Hindlimb muscle (tissue), 1 donor: ENCODE data around the gene MTMR11. TPM values are rescaled to one million over a fixed set of nuclear protein-coding genes. Genes with fewer than 3 reads are reported as not detected.
"Not testable (repeated sequence)": the region's sequence is repeated elsewhere in the genome, so short reads cannot be mapped to it uniquely, and the experiment has no call there.

Source experiments
- DNase-seq: peaks from one replicate; pipeline ENCODE4 v3.0.0-alpha.2; 2013
- polyA plus RNA-seq: library from polyadenylated mRNA; unstranded; fragments of 120-200 nt; gene quantifications from one replicate; pipeline ENCODE4 v1.2.1, GENCODE V29; 2013; ENCODE audit not compliant: insufficient read length

MTMR11 gene, protein sequence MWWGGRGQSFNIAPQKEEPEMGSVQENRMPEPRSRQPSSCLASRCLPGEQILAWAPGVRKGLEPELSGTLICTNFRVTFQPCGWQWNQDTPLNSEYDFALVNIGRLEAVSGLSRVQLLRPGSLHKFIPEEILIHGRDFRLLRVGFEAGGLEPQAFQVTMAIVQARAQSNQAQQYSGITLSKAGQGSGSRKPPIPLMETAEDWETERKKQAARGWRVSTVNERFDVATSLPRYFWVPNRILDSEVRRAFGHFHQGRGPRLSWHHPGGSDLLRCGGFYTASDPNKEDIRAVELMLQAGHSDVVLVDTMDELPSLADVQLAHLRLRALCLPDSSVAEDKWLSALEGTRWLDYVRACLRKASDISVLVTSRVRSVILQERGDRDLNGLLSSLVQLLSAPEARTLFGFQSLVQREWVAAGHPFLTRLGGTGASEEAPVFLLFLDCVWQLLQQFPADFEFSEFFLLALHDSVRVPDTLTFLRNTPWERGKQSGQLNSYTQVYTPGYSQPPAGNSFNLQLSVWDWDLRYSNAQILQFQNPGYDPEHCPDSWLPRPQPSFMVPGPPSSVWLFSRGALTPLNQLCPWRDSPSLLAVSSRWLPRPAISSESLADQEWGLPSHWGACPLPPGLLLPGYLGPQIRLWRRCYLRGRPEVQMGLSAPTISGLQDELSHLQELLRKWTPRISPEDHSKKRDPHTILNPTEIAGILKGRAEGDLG
- polyA plus RNA-seq, result 10.0 TPM

GRCh38 chr1:149936170-149936991 is at the start of gene MTMR11:
MTMR11 (minus strand) TSS chr1:149936879; CDS start chr1:149936647, 232 bp downstream.
- peak; percentile 82 for DNase-seq

GRCh38 chr1:149979972-149980540 is 43.4 kb upstream of the MTMR11 start:
- no peak for DNase-seq

GRCh38 chr1:149979245-149979971 is 42.7 kb upstream of the MTMR11 start:
- DNase-seq, result no peak

- no peak for DNase-seq
These were observed 41.9 kb upstream of the MTMR11 start for GRCh38 chr1:149978547-149979023.

DNA sequence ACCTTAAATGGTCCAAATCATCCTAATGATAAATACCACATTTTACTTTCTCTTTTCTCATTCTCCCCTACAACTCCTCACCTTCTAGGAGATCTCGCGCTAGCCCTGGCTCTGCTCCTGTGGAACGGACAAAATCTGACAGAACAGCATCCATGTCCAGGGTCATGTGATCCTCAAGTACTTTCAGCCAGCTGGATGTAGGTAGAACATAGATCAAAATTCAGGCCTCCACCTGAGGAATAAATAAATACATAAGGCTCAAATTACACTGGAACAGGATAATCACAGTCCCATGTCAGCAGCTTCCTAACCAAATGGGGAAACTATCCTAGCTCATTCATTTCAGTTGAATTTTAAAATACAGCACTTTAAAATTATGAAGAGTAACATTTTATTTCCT is 40.7 kb upstream of the MTMR11 start:
- no peak for DNase-seq

- DNase-seq, result no peak
These were observed 35.9 kb upstream of the MTMR11 start for GRCh38 chr1:149972547-149972946.

GRCh38 chr1:149967646-149968045 is 31.0 kb upstream of the MTMR11 start:
- no peak for DNase-seq

GRCh38 chr1:149967041-149967440 is 30.4 kb upstream of the MTMR11 start:
- DNase-seq, result no peak

GRCh38 chr1:149966405-149966804 is 29.7 kb upstream of the MTMR11 start:
- no peak for DNase-seq

DNA sequence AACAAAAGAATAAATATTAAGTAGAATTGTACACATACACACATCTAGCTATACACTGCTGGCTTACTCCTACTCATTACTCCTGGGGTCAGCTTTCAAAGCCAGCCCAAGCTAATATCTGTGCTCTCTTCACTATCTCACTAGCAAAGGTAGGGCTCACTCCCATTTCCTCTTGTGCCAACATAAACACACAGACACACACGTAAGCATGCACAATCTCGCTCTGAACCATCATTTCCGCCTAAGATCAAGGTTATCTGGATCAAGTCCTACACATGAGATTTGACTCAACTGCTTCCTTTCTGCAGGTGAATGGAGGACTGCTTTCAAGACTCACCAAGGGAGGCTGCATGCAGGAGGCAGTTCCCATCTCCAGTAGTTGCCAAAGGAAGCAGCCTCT is 28.8 kb upstream of the MTMR11 start:
- DNase-seq, result no peak

DNA sequence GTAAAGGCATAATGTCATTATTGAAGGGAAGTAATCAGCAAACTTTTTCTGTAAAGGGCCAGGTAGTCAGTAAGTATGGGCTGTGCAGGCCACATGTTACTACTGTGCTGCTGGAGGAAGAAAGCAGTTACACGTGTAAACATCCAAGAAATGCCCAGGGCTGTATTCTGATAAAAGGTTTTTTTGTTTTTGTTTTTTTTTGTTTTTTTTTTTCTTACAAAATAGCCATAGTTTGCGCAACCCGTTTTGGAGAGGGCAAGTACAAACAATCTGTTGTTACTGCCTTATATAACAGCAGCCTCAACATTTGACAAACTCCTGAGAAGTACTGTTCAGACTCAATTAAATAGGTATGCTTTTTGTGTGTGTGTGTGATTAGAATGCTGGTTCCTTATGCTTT is 26.7 kb upstream of the MTMR11 start:
- DNase-seq, result no peak

DNA sequence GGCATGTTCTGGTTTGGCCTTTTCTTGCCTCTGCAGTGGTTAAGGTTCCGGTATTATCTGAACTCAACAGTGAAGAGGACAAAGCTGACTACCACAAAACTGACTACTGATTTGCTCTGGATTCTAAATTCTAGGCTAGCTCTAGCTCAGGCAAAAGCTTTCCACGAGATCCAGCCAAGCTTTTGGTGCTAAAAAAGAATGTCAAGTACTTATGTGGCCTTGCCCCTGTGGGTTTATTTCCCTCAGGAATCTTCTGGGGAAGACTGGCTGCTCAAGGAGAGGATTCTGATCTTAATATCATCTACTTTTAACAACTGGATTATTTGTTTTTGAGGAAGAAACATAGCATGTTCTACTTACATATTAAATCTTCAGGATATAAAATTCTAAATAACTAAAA is 26.1 kb upstream of the MTMR11 start:
- no peak for DNase-seq

GRCh38 chr1:149962039-149962647 is 25.5 kb upstream of the MTMR11 start:
- DNase-seq, result peak; percentile 69

- not testable (repeated sequence) for DNase-seq
These were observed 20.9 kb upstream of the MTMR11 start for GRCh38 chr1:149957548-149957947.

GRCh38 chr1:149949911-149950310 is 13.2 kb upstream of the MTMR11 start:
- DNase-seq, result no peak

DNA sequence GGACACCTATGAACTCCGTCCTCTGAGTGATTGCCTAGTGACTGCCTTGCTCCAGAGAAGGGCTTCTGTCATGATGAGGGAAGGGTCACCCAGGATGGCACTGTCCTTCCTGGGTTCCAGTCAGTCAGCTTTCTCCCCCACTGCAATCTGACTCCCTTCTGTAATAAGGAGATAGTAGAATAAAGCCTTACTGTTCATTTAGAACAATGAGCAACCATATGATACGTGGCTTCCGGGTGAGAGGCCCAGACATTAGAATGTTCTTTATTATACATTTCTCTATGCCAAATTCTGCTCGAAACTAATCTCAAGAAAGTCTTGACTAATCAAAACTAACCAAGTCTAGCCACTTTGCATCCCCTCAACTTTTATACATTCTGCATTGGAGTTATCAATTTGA is 8.5 kb upstream of the MTMR11 start:
- DNase-seq, result no peak

GRCh38 chr1:149942885-149943284 is 6.2 kb upstream of the MTMR11 start:
- no peak for DNase-seq

GRCh38 chr1:149942207-149942606 is 5.5 kb upstream of the MTMR11 start:
- peak; percentile 55 for DNase-seq

DNA sequence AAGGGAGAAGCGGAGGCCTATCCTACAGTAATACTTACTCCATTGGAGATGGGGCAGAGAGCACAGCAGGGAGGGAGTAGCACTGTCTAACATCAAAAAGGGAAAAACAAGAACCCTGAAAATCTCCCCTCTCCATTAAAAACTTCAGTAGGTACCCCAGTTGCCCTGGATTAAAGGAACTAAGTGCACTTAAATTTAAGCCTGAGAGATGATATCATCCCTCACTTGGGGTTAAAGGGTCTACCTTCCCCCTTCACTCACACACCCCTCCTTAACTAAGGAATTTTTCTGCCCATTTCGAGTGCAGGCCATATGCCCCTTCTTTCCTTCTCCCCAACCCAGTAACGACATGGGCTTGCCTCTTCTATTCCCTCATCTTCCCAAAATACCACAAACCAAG is 3.7 kb upstream of the MTMR11 start:
- DNase-seq, result no peak

DNA sequence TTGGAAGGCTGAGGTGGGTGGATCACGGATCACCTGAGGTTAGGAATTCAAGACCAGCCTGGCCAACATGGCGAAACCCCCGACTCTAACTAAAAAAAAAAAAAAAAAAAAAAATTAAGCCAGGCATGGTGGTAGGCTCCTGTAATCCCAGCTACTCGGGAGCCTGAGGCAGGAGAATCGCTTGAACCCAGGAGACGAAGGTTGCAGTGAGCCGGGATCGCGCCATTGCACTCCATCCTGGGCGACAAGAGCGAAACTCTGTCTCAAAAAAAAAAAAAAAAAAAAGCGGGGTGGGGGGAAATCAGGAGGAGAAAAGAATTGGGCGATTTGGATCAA is 2.0 kb upstream of the MTMR11 start:
- DNase-seq, result not testable (repeated sequence)

GRCh38 chr1:149937759-149938158 is 1.1 kb upstream of the MTMR11 start:
- peak; percentile 75 for DNase-seq
